COLO829 (cell line): ENCODE data around the gene GLRA1.
"Not testable (repeated sequence)": the region's sequence is repeated elsewhere in the genome, so short reads cannot be mapped to it uniquely, and the experiment has no call there.

Experiments used
- DNase-seq: peaks from one replicate; pipeline ENCODE4 v3.0.0; 2012; ENCODE audit warnings: low spot score

Gene GLRA1

DNA sequence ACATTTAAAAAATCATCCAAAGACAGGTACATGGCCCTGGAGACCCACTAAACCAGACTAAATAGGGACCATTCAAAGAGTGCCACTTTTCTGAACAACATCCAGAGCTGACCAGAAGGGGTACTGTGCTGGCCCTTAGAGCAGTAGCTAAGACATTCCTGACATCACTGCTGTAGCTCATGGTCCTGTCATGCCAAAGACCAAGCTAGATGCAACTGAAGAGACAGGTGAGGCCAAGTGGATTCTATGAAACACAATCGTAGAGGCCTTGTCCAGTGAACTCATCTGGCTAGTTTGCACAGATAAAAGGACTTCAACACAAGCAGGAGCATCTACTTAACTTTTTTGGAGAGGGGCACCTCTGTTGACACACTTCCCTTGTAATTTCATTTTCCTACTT, 109.6 kb downstream of the GLRA1 start:
- DNase-seq = no peak

GRCh38 chr5:151812757-151813309, 111.8 kb downstream of the GLRA1 start:
- DNase-seq = no peak

GRCh38 chr5:151811593-151812321, 112.9 kb downstream of the GLRA1 start:
- no peak for DNase-seq

- DNase-seq = no peak
These were observed 113.8 kb downstream of the GLRA1 start for GRCh38 chr5:151810897-151811296.

DNA sequence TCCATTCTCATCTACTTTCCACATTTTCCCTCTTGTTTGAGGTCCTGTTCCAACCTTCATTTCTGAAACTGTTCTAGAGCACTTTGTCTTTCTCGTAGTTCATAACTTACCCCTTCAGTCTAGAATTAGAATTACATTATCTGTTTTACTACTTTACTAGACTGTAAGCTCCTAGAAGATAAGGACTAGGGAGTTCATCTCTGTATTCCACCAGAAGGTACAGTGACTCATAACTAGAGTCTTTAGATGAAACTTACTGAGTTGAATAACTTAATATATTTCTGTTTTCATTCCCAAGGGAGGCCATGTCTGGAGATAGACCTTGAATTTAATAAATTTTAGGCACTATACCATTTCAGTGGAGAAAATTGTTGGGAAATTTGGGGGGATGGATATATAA, 114.2 kb downstream of the GLRA1 start:
- DNase-seq = no peak

- DNase-seq = no peak
These were observed 116.0 kb downstream of the GLRA1 start for GRCh38 chr5:151808451-151809169.

GRCh38 chr5:151805414-151806223, 119.0 kb downstream of the GLRA1 start:
- no peak for DNase-seq

DNA sequence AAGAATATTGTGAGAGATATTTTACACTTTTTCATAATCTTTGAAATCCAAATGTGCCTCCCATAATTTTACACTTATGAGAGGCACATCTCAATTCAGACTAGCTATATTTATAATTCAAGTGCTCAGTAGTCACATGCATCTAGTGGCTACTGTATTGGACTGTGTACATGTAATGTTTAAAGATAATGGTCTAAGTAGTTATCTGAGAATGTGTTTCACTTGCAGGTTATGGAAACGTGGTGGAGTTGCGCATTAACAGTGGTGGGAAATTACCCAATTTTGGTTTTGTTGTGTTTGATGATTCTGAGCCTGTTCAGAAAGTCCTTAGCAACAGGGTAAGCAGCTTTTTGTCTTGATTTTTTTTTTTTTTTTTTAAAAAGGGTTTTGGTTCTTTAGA, 124.1 kb downstream of the GLRA1 start:
- DNase-seq = no peak

DNA sequence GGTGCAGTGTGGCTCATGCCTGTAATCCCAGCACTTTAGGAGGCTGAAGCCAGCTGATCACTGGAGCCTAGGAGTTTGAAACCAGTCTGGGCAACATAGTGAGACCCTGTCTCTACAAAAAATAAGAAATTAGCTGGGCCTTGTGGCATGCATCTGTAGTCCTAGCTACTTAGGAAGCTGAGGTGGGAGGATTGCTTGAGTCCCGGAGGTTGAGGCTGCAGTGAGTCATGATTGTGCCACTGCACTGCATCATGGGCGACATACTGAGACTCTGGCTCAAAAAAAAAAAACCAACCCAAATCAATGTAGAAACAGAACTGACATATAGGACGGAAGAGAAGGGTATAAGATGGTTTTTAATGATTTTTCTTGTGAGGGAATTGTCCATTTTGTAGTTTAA, 125.2 kb downstream of the GLRA1 start:
- no peak for DNase-seq

GRCh38 chr5:151798674-151799073, 126.0 kb downstream of the GLRA1 start:
- no peak for DNase-seq

DNA sequence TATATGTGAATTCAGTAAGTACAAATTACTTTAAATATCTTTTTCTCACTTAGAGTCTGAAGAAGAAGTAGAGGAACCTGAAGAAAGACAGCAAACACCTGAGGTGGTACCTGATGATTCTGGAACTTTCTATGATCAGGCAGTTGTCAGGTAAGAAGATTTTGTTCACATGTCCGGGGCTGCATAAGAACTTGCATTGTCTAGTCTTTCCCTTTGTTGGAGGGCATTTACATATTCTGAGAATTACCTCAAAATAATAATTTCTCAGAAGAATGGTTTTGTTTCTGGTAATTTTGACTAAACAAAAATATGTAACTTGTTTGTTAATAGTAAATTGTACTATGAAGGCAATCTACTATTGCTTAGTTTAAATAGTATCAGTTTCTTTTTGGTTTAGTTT, 129.2 kb downstream of the GLRA1 start:
- no peak for DNase-seq

- DNase-seq = no peak
These were observed 131.3 kb downstream of the GLRA1 start for GRCh38 chr5:151793358-151793757.

- DNase-seq = no peak
These were observed 136.8 kb downstream of the GLRA1 start for GRCh38 chr5:151787817-151788216.

DNA sequence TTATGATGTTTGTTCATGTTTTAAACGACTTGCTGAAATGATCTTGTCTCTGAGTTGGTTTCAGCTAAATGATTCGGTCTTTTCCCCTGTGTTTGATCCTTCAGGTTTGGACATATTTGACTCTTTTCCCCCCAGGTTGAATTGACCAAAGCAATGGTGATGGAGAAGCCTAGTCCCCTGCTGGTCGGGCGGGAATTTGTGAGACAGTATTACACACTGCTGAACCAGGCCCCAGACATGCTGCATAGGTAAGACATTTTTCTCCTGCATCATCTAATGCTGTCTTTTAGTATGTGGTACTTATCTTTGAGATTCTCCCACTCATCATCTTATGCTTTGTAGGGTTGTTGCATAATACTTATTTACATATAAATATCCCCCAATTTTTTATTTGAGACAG, 138.2 kb downstream of the GLRA1 start:
- no peak for DNase-seq

- no peak for DNase-seq
These were observed 140.5 kb downstream of the GLRA1 start for GRCh38 chr5:151784141-151784540.

GRCh38 chr5:151783664-151784063, 141.0 kb downstream of the GLRA1 start:
- DNase-seq = not testable (repeated sequence)

GRCh38 chr5:151781201-151781600, 143.4 kb downstream of the GLRA1 start:
- no peak for DNase-seq

- DNase-seq = no peak
These were observed 144.3 kb downstream of the GLRA1 start for GRCh38 chr5:151780348-151780747.

DNA sequence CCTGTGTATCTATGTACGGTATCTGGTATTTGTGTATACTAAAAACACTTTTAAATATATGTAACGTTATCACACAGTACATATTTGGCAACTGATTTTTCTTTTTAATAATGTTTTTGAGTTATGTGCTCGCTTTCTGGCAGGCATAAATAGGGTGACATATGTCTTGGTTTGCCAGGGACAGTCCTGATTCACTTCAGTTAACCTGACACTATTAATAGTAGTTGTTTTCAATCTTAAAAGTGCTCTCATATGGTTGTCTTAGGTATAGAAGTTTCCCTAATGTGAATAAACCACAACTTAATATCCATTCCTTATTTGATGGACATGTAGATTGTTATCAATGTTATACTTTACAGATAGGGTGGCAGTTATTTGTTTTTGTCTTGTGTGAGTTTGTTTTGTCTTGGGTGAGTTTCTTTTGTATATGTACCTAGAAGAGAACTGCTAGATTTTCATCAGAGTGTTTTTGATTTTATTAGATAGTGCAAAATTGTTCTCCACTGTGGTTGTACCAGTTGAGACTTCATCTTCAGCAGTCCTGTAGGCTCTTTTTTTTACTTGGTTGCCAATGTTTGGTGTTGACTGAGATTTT, 145.0 kb downstream of the GLRA1 start:
- DNase-seq = no peak

DNA sequence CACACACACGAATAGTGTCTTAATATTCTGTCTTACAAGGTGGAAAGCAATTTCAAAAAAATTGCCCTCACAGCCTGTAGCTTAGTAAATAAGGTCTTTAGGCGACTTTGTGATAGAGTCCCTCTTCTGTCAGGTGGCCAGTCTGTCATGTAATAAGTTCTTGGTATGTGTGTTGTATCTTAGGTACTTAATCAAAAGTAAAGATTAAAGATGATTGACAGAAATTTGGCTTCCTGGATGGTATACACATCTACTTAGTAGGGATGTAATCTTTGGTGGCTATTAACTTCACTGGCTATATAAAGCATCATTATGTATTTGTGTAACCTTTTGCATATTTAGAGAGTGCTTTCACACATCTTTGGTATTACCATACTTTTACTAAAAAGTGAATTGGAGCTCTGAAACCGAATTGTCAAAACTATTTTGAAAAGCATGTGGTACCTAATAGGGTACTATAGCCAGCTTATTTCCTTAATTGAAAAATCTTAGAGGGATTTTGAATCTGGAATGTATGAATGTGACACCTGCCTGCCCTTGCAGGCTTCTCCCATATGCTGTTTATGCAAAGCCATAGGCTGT, 149.5 kb downstream of the GLRA1 start:
- no peak for DNase-seq

DNA sequence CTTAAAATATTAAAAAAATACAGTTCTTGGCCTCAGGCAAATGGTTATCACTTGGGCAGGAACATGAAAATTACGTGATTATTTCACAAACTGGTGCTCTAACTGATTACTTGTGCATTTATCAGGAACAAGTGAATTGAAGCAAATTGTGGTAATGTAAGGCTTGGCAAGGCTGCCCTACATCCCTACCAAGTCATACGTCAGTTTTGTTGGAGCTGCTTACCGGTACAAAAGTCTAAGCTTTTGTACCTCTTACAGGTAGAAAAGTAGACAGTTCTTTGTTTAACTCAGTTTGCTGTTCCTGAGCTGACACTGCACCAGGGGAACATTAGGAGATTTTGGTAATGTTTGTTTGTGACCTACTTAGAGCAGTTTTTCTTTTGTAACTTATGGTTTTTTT, 150.7 kb downstream of the GLRA1 start:
- no peak for DNase-seq
